GM12874 (cell line): ENCODE results near the gene ANAPC5.

ENCODE experiments used
- TF ChIP-seq, protein P1 (sequence below): IDR thresholded peaks from 2 replicates; pipeline ENCODE4 v1.5.1; 2011; ENCODE audit warnings: low read depth, mild to moderate bottlenecking, control low read depth, low read length, moderate library complexity; ENCODE audit not compliant: insufficient read depth

The ANAPC5 gene

DNA sequence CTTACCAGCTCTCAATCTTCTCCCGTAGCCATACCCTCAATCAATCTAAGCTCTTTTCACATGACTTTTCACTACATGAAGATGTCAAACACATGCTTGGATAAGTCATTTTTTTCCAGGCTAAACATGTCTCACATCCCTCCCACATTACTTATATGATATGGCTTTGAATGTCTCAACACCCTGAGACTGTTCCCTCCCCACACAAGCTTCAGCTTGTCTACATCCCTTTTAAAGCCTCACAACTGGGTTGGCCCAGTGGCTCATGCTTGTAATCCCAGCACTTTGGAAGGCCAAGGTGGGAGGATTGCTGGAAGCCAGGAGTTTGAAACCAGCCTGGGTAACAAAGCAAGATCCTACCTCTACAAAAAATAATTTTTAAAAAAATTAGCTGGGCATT lies 18.5 kb downstream of the ANAPC5 start:
- TF ChIP-seq, protein P1, sequence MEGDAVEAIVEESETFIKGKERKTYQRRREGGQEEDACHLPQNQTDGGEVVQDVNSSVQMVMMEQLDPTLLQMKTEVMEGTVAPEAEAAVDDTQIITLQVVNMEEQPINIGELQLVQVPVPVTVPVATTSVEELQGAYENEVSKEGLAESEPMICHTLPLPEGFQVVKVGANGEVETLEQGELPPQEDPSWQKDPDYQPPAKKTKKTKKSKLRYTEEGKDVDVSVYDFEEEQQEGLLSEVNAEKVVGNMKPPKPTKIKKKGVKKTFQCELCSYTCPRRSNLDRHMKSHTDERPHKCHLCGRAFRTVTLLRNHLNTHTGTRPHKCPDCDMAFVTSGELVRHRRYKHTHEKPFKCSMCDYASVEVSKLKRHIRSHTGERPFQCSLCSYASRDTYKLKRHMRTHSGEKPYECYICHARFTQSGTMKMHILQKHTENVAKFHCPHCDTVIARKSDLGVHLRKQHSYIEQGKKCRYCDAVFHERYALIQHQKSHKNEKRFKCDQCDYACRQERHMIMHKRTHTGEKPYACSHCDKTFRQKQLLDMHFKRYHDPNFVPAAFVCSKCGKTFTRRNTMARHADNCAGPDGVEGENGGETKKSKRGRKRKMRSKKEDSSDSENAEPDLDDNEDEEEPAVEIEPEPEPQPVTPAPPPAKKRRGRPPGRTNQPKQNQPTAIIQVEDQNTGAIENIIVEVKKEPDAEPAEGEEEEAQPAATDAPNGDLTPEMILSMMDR: no peak

DNA sequence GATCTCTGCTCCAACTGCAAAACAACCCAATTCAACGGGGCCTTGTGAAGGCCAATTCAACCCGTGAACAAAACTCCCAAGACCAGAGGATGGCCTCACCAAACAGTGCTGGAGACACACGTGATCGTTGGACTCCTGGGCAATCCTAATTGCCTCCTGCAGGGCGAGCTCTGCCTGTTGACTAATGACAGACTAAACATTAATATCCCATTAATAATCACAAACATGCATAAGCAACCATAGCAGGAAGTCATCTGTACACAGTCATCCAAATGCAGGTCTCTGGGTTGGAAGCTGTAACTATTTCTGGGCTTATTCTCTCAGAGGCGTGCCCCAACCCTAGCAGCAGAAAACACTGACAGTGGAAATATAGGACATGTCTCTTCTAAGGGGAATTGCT lies 21.0 kb downstream of the ANAPC5 start:
- TF ChIP-seq, protein P1: no peak

DNA sequence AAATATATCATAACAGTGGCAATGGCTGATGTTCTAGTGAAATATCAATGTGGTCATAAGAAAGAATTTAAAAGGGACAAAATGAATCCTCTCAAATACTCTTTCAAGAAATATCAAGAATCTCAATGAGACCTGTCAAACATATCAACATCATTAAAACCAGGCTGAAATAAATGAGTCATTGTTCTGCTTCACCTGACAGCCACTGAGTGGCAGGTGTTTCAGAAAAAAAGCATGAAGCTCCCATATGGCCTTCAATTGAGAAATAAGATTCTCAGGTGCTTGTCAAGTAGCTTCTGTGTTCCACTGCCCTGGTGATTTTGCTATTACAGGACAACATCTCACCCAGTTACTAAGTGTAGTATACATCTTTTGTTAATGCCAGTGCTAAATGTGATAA lies 21.5 kb downstream of the ANAPC5 start:
- TF ChIP-seq, protein P1: no peak

GRCh38 chr12:121330195-121330594 lies 22.0 kb downstream of the ANAPC5 start:
- TF ChIP-seq, protein P1: no peak

DNA sequence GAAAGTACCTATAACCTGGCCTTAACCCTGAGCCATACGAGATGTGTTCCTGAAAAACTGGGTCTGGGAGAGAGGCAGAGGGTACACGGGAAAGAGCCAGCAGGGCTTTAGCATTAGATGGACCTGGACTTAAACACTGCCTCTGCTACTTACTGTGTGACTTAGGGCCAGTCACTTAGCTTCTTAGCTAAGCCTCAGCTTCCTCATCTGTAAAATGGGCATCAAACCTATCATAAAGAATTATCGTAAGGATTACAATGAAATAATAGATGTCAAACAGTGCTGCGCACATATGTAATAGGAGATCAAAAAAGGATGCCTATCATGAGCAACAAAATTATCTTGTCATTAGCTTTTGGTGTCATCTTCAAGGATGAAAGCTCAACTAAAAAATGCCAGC lies 23.6 kb downstream of the ANAPC5 start:
- TF ChIP-seq, protein P1: no peak

- TF ChIP-seq, protein P1: no peak
Measured at GRCh38 chr12:121326996-121327674, 25.1 kb downstream of the ANAPC5 start.

- TF ChIP-seq, protein P1: no peak
Measured at GRCh38 chr12:121325922-121326396, 26.3 kb downstream of the ANAPC5 start.
